Upper lobe of left lung (tissue), 6 donors: ENCODE results near the gene NIN. TPM values are rescaled to one million over a fixed set of nuclear protein-coding genes. Genes with fewer than 3 reads are reported as not detected.
A peak's percentile ranks its signal among the peaks of the same experiment; 100 is the strongest.

ENCODE experiments used
- ATAC-seq, 2 donors: fragments of 200-7000 bp; cut with Tn5 transposase; one replicate each; pipeline ENCODE4 v1.9.1; 2022; ENCODE audit warnings: mild to moderate bottlenecking in 2 of 2, moderate library complexity in 2 of 2; ENCODE audit not compliant: low FRiP score in 2 of 2
- DNase-seq, 2 donors: peaks; one replicate each; pipeline ENCODE4 v3.0.0-alpha.2; 2019 to 2020
- H3K27ac ChIP-seq, 4 donors: fragments of 200-600 bp; sonication (generic); one replicate each; pipeline ENCODE4 v1.5.1; 2016 to 2019
- H3K27me3 ChIP-seq, 4 donors: fragments of 200-600 bp; sonication (generic); one replicate each; pipeline ENCODE4 v1.5.1; 2017 to 2019
- H3K36me3 ChIP-seq, 4 donors: fragments of 200-600 bp; sonication (generic); one replicate each; pipeline ENCODE4 v1.5.1; 2016 to 2019
- H3K4me1 ChIP-seq, 4 donors: fragments of 200-600 bp; sonication (generic); one replicate each; pipeline ENCODE4 v1.5.1; 2018 to 2019
- H3K4me3 ChIP-seq, 4 donors: fragments of 200-600 bp; sonication (generic); one replicate each; pipeline ENCODE4 v1.5.1; 2017 to 2019; ENCODE audit warnings: mild to moderate bottlenecking in 2 of 4, moderate library complexity in 1 of 4
- H3K9me3 ChIP-seq, 4 donors: fragments of 200-600 bp; sonication (generic); one replicate each; pipeline ENCODE4 v1.5.1; 2018 to 2019
- CTCF ChIP-seq, 6 experiments: fragments of 450-650 bp in 4 of 6; fragments of 200-600 bp in 2 of 6; sonication (generic) in 2 of 6; IDR thresholded peaks; one replicate each; pipeline ENCODE4 v1.5.1; 2016 to 2019; ENCODE audit warnings: antibody characterized with exemption in 6 of 6
- EP300 ChIP-seq, 4 donors: sonication (generic); formaldehyde crosslinking; IDR thresholded peaks; one replicate each; pipeline ENCODE4 v1.5.1; 2017; ENCODE audit warnings: antibody characterized with exemption in 4 of 4, control low read depth in 2 of 4
- POLR2A ChIP-seq, 4 donors: fragments of 450-650 bp; IDR thresholded peaks; one replicate each; pipeline ENCODE4 v1.5.1; 2016 to 2017; ENCODE audit warnings: antibody characterized with exemption in 4 of 4, mild to moderate bottlenecking in 2 of 4
- POLR2AphosphoS5 ChIP-seq, 2 donors: sonication (generic); formaldehyde crosslinking; IDR thresholded peaks; one replicate each; pipeline ENCODE4 v1.5.1; 2017; ENCODE audit warnings: antibody characterized with exemption in 2 of 2
- WGBS, 2 donors: methylation state at CpG; one replicate each; pipeline ENCODE4 v1.1.5; 2017 to 2018; 5-methylcytosine and 5-hydroxymethylcytosine counted together
- total RNA-seq, 6 donors: library from RNA; depleted of rRNA in 4 of 6; stranded (reverse); fragments of >200 nt in 4 of 6; gene quantifications; one replicate each; pipeline versions ENCODE4 v1.1.0 to v1.2.1, GENCODE V29; 2016 to 2021
- donor health status: DM: no; HTN: no; CAD: no; lungs with moderate emphysema.
- donor health status: DM: no; HTN: yes; CAD: no; lungs with severe emphysema.

NIN gene
- total RNA-seq, 6 donors from 2014 or later, result 24.8 to 50.3 (median 42.2) TPM

GRCh38 chr14:50714450-50715073, 116.4 kb downstream of the NIN start:
- no peak for TF ChIP-seq POLR2AphosphoS5 (IDR thresholded peaks at IDR 0.05)
- TF ChIP-seq CTCF (IDR thresholded peaks at IDR 0.05), result peak in 5 of 6 experiments; percentile 22 to 48 (median 41)
- 68 to 75% methylated on average over 2 of the region's 2 CpGs for WGBS, 2 donors
- Histone ChIP-seq H3K27ac (no peak overlapping the region), H3K4me3 (no peak overlapping the region), H3K4me1 (no peaks in the 10 kb centered on the region), H3K9me3 (no peaks in the 10 kb centered on the region), H3K27me3 (no peaks in the 10 kb centered on the region), H3K36me3 (no peaks in the 10 kb centered on the region)
- peak in 1 of 2 donors; percentile 58 for ATAC-seq
- no peak for DNase-seq

GRCh38 chr14:50711043-50711442, 119.9 kb downstream of the NIN start:
- WGBS, 2 donors, result 94 to 98% methylated on average over 3 of the region's 3 CpGs
- Histone ChIP-seq H3K36me3 (no peaks in the 10 kb centered on the region), H3K4me3 (no peak overlapping the region), H3K27ac (no peak overlapping the region), H3K27me3 (no peaks in the 10 kb centered on the region), H3K9me3 (no peaks in the 10 kb centered on the region), H3K4me1 (no peaks in the 10 kb centered on the region)
- no peak for TF ChIP-seq POLR2AphosphoS5 (IDR thresholded peaks at IDR 0.05)
- TF ChIP-seq EP300 (IDR thresholded peaks at IDR 0.05), result no peak
- no peak for TF ChIP-seq POLR2A (IDR thresholded peaks at IDR 0.05)
- TF ChIP-seq CTCF (IDR thresholded peaks at IDR 0.05), result no peak
- DNase-seq, result no peak
- ATAC-seq, result no peak

- Histone ChIP-seq H3K27ac (no peak overlapping the region), H3K4me1 (no peaks in the 10 kb centered on the region), H3K4me3 (no peak overlapping the region), H3K9me3 (no peaks in the 10 kb centered on the region), H3K36me3 (no peaks in the 10 kb centered on the region), H3K27me3 (no peaks in the 10 kb centered on the region)
- ATAC-seq, result no peak
- 92 to 93% methylated on average over 17 to 22 of the region's 22 CpGs for WGBS, 2 donors
- no peak for DNase-seq
- TF ChIP-seq EP300 (IDR thresholded peaks at IDR 0.05) (no peak), CTCF (IDR thresholded peaks at IDR 0.05) (no peak), POLR2AphosphoS5 (IDR thresholded peaks at IDR 0.05) (no peak), POLR2A (IDR thresholded peaks at IDR 0.05) (no peak)
Measured at GRCh38 chr14:50705026-50705593, 125.9 kb downstream of the NIN start.

GRCh38 chr14:50704454-50705010, 126.4 kb downstream of the NIN start:
- 94 to 96% methylated on average over 18 to 26 of the region's 26 CpGs for WGBS, 2 donors
- H3K4me1 ChIP-seq, result no peaks in the 10 kb centered on the region
- TF ChIP-seq EP300 (IDR thresholded peaks at IDR 0.05) (no peak), POLR2A (IDR thresholded peaks at IDR 0.05) (no peak), POLR2AphosphoS5 (IDR thresholded peaks at IDR 0.05) (no peak), CTCF (IDR thresholded peaks at IDR 0.05) (no peak)
- H3K36me3 ChIP-seq, result no peaks in the 10 kb centered on the region
- H3K27ac ChIP-seq, result no peak overlapping the region
- H3K4me3 ChIP-seq, result no peak overlapping the region
- peak in 1 of 2 donors; percentile 51 for ATAC-seq
- H3K27me3 ChIP-seq, result no peaks in the 10 kb centered on the region
- no peaks in the 10 kb centered on the region for H3K9me3 ChIP-seq
- peak in 1 of 2 donors; percentile 55 for DNase-seq
